ENCODE data around the gene ARHGAP23.

GRCh38 chr17:38557396-38557795 lies 129.1 kb downstream of the ARHGAP23 start:
- TF ChIP-seq POLR2AphosphoS5 (IDR thresholded peaks at IDR 0.05; ENCODE audit: low read depth, low read length): no peak
- TF ChIP-seq, protein P1, sequence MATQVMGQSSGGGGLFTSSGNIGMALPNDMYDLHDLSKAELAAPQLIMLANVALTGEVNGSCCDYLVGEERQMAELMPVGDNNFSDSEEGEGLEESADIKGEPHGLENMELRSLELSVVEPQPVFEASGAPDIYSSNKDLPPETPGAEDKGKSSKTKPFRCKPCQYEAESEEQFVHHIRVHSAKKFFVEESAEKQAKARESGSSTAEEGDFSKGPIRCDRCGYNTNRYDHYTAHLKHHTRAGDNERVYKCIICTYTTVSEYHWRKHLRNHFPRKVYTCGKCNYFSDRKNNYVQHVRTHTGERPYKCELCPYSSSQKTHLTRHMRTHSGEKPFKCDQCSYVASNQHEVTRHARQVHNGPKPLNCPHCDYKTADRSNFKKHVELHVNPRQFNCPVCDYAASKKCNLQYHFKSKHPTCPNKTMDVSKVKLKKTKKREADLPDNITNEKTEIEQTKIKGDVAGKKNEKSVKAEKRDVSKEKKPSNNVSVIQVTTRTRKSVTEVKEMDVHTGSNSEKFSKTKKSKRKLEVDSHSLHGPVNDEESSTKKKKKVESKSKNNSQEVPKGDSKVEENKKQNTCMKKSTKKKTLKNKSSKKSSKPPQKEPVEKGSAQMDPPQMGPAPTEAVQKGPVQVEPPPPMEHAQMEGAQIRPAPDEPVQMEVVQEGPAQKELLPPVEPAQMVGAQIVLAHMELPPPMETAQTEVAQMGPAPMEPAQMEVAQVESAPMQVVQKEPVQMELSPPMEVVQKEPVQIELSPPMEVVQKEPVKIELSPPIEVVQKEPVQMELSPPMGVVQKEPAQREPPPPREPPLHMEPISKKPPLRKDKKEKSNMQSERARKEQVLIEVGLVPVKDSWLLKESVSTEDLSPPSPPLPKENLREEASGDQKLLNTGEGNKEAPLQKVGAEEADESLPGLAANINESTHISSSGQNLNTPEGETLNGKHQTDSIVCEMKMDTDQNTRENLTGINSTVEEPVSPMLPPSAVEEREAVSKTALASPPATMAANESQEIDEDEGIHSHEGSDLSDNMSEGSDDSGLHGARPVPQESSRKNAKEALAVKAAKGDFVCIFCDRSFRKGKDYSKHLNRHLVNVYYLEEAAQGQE (IDR thresholded peaks at IDR 0.05; ENCODE audit: insufficient read depth in 1 of 2, low read depth in 2 of 2, low read length in 2 of 2): no peak
- TF ChIP-seq SIN3A (IDR thresholded peaks at IDR 0.05; ENCODE audit: borderline replicate concordance, insufficient read depth, low read length): no peak
